Glomerular visceral epithelial cell (primary cell): ENCODE measurements around the gene HUNK.
"Not testable (repeated sequence)": the region's sequence is repeated elsewhere in the genome, so short reads cannot be mapped to it uniquely, and the experiment has no call there.

ENCODE experiments used
- DNase-seq: peaks from one replicate; pipeline ENCODE4 v3.0.0-alpha.2; 2016; ENCODE audit errors: extremely low spot score

HUNK gene

GRCh38 chr21:31993826-31994825 is 121.3 kb downstream of the HUNK start:
- DNase-seq: no peak

GRCh38 chr21:31997191-31997590 is 124.4 kb downstream of the HUNK start:
- no peak for DNase-seq

- DNase-seq: no peak
Observed at GRCh38 chr21:31999810-32000468, 127.1 kb downstream of the HUNK start.

GRCh38 chr21:32001390-32001789 is 128.6 kb downstream of the HUNK start:
- DNase-seq: no peak

- DNase-seq: no peak
Observed at GRCh38 chr21:32003411-32003810, 130.6 kb downstream of the HUNK start.

- no peak for DNase-seq
Observed at GRCh38 chr21:32004291-32004690, 131.5 kb downstream of the HUNK start.

- no peak for DNase-seq
Observed at GRCh38 chr21:32007456-32007855, 134.6 kb downstream of the HUNK start.

- no peak for DNase-seq
Observed at GRCh38 chr21:32008714-32009113, 135.9 kb downstream of the HUNK start.

GRCh38 chr21:32009263-32009662 is 136.4 kb downstream of the HUNK start:
- DNase-seq: no peak

- no peak for DNase-seq
Observed at GRCh38 chr21:32015461-32016139, 142.8 kb downstream of the HUNK start.

GRCh38 chr21:32018381-32018780 is 145.6 kb downstream of the HUNK start:
- DNase-seq: no peak

- DNase-seq: no peak
Observed at GRCh38 chr21:32020564-32020963, 147.7 kb downstream of the HUNK start.

- no peak for DNase-seq
Observed at GRCh38 chr21:32021319-32021994, 148.6 kb downstream of the HUNK start.

GRCh38 chr21:32022146-32022545 is 149.3 kb downstream of the HUNK start:
- no peak for DNase-seq

- DNase-seq: no peak
Observed at GRCh38 chr21:32030146-32030652, 157.4 kb downstream of the HUNK start.

- no peak for DNase-seq
Observed at GRCh38 chr21:32034850-32035249, 162.0 kb downstream of the HUNK start.

- no peak for DNase-seq
Observed at GRCh38 chr21:32035617-32036016, 162.8 kb downstream of the HUNK start.

- DNase-seq: no peak
Observed at GRCh38 chr21:32036756-32037155, 163.9 kb downstream of the HUNK start.

- not testable (repeated sequence) for DNase-seq
Observed at GRCh38 chr21:32038751-32039150, 165.9 kb downstream of the HUNK start.

GRCh38 chr21:32043458-32043857 is 170.6 kb downstream of the HUNK start:
- DNase-seq: no peak
